GM12891 (cell line): ENCODE measurements around the gene CIP2A.

Experiments
- PAX5 ChIP-seq: IDR thresholded peaks from 2 replicates; pipeline ENCODE4 v1.6.1; 2011; ENCODE audit warnings: low read length, moderate library complexity, mild to moderate bottlenecking; ENCODE audit not compliant: insufficient read depth, severe bottlenecking
- POLR2A ChIP-seq: IDR thresholded peaks from 2 replicates; pipeline ENCODE4 v1.6.1; 2011; ENCODE audit warnings: low read depth, low read length, control low read depth
- POLR2AphosphoS5 ChIP-seq: IDR thresholded peaks from 2 replicates; pipeline ENCODE4 v1.6.1; 2011; ENCODE audit warnings: low read depth, low read length, control low read depth
- POU2F2 ChIP-seq: IDR thresholded peaks from 2 replicates; pipeline ENCODE4 v1.6.1; 2011; ENCODE audit warnings: low read depth, mild to moderate bottlenecking, control low read depth, low read length, moderate library complexity
- TAF1 ChIP-seq: IDR thresholded peaks from 2 replicates; pipeline ENCODE4 v1.6.1; 2011; ENCODE audit warnings: low read depth, low read length, control low read depth

DNA sequence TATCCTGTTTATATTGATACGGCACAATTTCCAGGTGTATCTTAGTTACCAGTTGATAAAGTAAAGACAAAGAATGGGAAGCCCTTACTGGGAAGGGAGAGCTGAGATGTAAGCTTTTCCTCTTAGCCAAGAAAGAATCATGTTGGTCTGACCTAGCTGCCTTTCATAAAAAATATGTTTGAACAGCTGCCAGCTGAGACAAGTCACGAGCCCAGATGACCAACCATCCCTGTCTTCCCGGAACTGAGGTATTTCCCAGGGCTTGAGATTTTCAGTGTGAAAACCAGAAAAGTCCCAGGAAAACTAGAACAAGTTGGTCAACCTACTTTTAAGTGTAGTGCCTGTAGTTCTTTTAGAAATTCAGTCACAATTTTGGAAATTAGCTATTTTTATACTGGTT lies 75.3 kb downstream of the CIP2A start:
- TF ChIP-seq TAF1 (no peak), POLR2A (no peak), POU2F2 (no peak), POLR2AphosphoS5 (no peak), PAX5 (no peak)
